Dendritic cell treated with granulocyte-macrophage colony-stimulating factor and Interleukin-4, amounts not matched to agents 40 ng/mL and 50 ng/mL, for 4 days (primary cell): ENCODE measurements around the gene FLT1.
A peak's percentile ranks its signal among the peaks of the same experiment; 100 is the strongest.

Experiments
- H3K27ac Mint-ChIP-seq: one replicate; pipeline ENCODE4 v1.8.0; 2022; ENCODE audit warnings: mild to moderate bottlenecking, mixed read lengths
- H3K27me3 Mint-ChIP-seq: one replicate; pipeline ENCODE4 v1.8.0; 2022; ENCODE audit warnings: mild to moderate bottlenecking, mixed read lengths
- H3K36me3 Mint-ChIP-seq: one replicate; pipeline ENCODE4 v1.8.0; 2022; ENCODE audit warnings: low read depth, mixed read lengths
- H3K4me1 Mint-ChIP-seq: one replicate; pipeline ENCODE4 v1.8.0; 2022; ENCODE audit warnings: low read depth, mixed read lengths
- H3K4me3 Mint-ChIP-seq: one replicate; pipeline ENCODE4 v1.8.0; 2022; ENCODE audit warnings: mild to moderate bottlenecking, moderate library complexity, mixed read lengths
- H3K9me3 Mint-ChIP-seq: one replicate; pipeline ENCODE4 v1.8.0; 2022; ENCODE audit warnings: mixed read lengths
- intact Hi-C: fragments of 100-400 bp; cut with micrococcal nuclease; formaldehyde crosslinking; loops from one replicate; pipeline ENCODE4 v1.15.0; 2022

The FLT1 gene

GRCh38 chr13:28470296-28470695, 24.6 kb downstream of the FLT1 start:
- no peaks in the 10 kb centered on the region for H3K36me3 Mint-ChIP-seq
- intact Hi-C loops, result no loop called here
- H3K27ac Mint-ChIP-seq, result no peak overlapping the region
- H3K27me3 Mint-ChIP-seq, result peaks cover 13% of the 10 kb centered on the region
- H3K9me3 Mint-ChIP-seq, result no peaks in the 10 kb centered on the region
- H3K4me3 Mint-ChIP-seq, result no peak overlapping the region
- H3K4me1 Mint-ChIP-seq, result peaks cover 47% of the 10 kb centered on the region

- peaks cover 14% of the 10 kb centered on the region for H3K27me3 Mint-ChIP-seq
- intact Hi-C loops, result loop anchor here (5.0 kb wide), 2 partner anchors 47 to 153 kb away; no protein-coding TSS in a partner anchor
- H3K36me3 Mint-ChIP-seq, result no peaks in the 10 kb centered on the region
- peak overlapping the region; percentile 63 for H3K27ac Mint-ChIP-seq
- H3K4me1 Mint-ChIP-seq, result peaks cover 51% of the 10 kb centered on the region
- no peaks in the 10 kb centered on the region for H3K9me3 Mint-ChIP-seq
- H3K4me3 Mint-ChIP-seq, result no peak overlapping the region
These were observed 25.6 kb downstream of the FLT1 start for GRCh38 chr13:28469316-28469715.

GRCh38 chr13:28468023-28468915, 26.7 kb downstream of the FLT1 start:
- Mint-ChIP-seq H3K4me3 (no peak overlapping the region), H3K4me1 (peaks cover 48% of the 10 kb centered on the region), H3K27ac (peak overlapping the region; percentile 63), H3K36me3 (no peaks in the 10 kb centered on the region), H3K27me3 (peaks cover 11% of the 10 kb centered on the region), H3K9me3 (no peaks in the 10 kb centered on the region)
- intact Hi-C loops, result loop anchor here (5.0 kb wide), 2 partner anchors 46 to 154 kb away; no protein-coding TSS in a partner anchor

- Mint-ChIP-seq H3K4me3 (no peak overlapping the region), H3K4me1 (peaks cover 46% of the 10 kb centered on the region)
- intact Hi-C loops, result loop anchor here (5.0 kb wide), 2 partner anchors 45 to 155 kb away; no protein-coding TSS in a partner anchor
These were observed 27.9 kb downstream of the FLT1 start for GRCh38 chr13:28467034-28467433.

GRCh38 chr13:28466151-28466550, 28.8 kb downstream of the FLT1 start:
- H3K27ac Mint-ChIP-seq, result no peak overlapping the region
- peaks cover 41% of the 10 kb centered on the region for H3K4me1 Mint-ChIP-seq
- no peaks in the 10 kb centered on the region for H3K9me3 Mint-ChIP-seq
- peaks cover 16% of the 10 kb centered on the region for H3K27me3 Mint-ChIP-seq
- H3K36me3 Mint-ChIP-seq, result no peaks in the 10 kb centered on the region
- intact Hi-C loops, result loop anchor here (5.0 kb wide), 2 partner anchors 44 to 156 kb away; no protein-coding TSS in a partner anchor
- no peak overlapping the region for H3K4me3 Mint-ChIP-seq

More at GRCh38 chr13:28467034-28467433, 27.9 kb downstream of the FLT1 start:
- H3K9me3 Mint-ChIP-seq, result no peaks in the 10 kb centered on the region
- no peak overlapping the region for H3K27ac Mint-ChIP-seq
- peaks cover 16% of the 10 kb centered on the region for H3K27me3 Mint-ChIP-seq
- no peaks in the 10 kb centered on the region for H3K36me3 Mint-ChIP-seq

GRCh38 chr13:28464861-28465460, 30.0 kb downstream of the FLT1 start:
- Mint-ChIP-seq H3K36me3 (no peaks in the 10 kb centered on the region), H3K4me3 (no peak overlapping the region), H3K9me3 (no peaks in the 10 kb centered on the region), H3K27me3 (peaks cover 19% of the 10 kb centered on the region), H3K27ac (no peak overlapping the region), H3K4me1 (peaks cover 37% of the 10 kb centered on the region)
- intact Hi-C loops, result loop anchor here (5.0 kb wide), 2 partner anchors 43 to 157 kb away; no protein-coding TSS in a partner anchor

GRCh38 chr13:28463481-28463880, 31.4 kb downstream of the FLT1 start:
- intact Hi-C loops, result no loop called here
- Mint-ChIP-seq H3K36me3 (peaks cover 6% of the 10 kb centered on the region), H3K27ac (no peak overlapping the region), H3K9me3 (no peaks in the 10 kb centered on the region), H3K27me3 (peaks cover 23% of the 10 kb centered on the region), H3K4me1 (peaks cover 30% of the 10 kb centered on the region), H3K4me3 (no peak overlapping the region)

- Mint-ChIP-seq H3K27ac (no peak overlapping the region), H3K4me1 (peaks cover 2% of the 10 kb centered on the region), H3K4me3 (no peak overlapping the region), H3K27me3 (peaks cover 39% of the 10 kb centered on the region), H3K9me3 (no peaks in the 10 kb centered on the region), H3K36me3 (peaks cover 6% of the 10 kb centered on the region)
- intact Hi-C loops, result no loop called here
These were observed 35.0 kb downstream of the FLT1 start for GRCh38 chr13:28459911-28460310.

- Mint-ChIP-seq H3K27me3 (peaks cover 41% of the 10 kb centered on the region), H3K36me3 (peaks cover 6% of the 10 kb centered on the region), H3K4me3 (no peak overlapping the region), H3K27ac (no peak overlapping the region), H3K4me1 (no peaks in the 10 kb centered on the region), H3K9me3 (no peaks in the 10 kb centered on the region)
- intact Hi-C loops, result no loop called here
These were observed 36.3 kb downstream of the FLT1 start for GRCh38 chr13:28458608-28459007.

GRCh38 chr13:28458051-28458450, 36.9 kb downstream of the FLT1 start:
- H3K4me3 Mint-ChIP-seq, result no peak overlapping the region
- H3K36me3 Mint-ChIP-seq, result peaks cover 6% of the 10 kb centered on the region
- H3K4me1 Mint-ChIP-seq, result no peaks in the 10 kb centered on the region
- intact Hi-C loops, result no loop called here
- no peaks in the 10 kb centered on the region for H3K9me3 Mint-ChIP-seq
- H3K27ac Mint-ChIP-seq, result no peak overlapping the region
- peaks cover 42% of the 10 kb centered on the region for H3K27me3 Mint-ChIP-seq

GRCh38 chr13:28457521-28457920, 37.4 kb downstream of the FLT1 start:
- H3K4me1 Mint-ChIP-seq, result no peaks in the 10 kb centered on the region
- no peak overlapping the region for H3K4me3 Mint-ChIP-seq
- intact Hi-C loops, result no loop called here
- H3K36me3 Mint-ChIP-seq, result peaks cover 6% of the 10 kb centered on the region
- H3K27me3 Mint-ChIP-seq, result peaks cover 40% of the 10 kb centered on the region
- H3K27ac Mint-ChIP-seq, result no peak overlapping the region
- no peaks in the 10 kb centered on the region for H3K9me3 Mint-ChIP-seq

- Mint-ChIP-seq H3K4me1 (no peaks in the 10 kb centered on the region), H3K4me3 (no peak overlapping the region), H3K27me3 (peaks cover 48% of the 10 kb centered on the region), H3K9me3 (no peaks in the 10 kb centered on the region), H3K36me3 (peaks cover 6% of the 10 kb centered on the region), H3K27ac (no peak overlapping the region)
- intact Hi-C loops, result no loop called here
These were observed 39.2 kb downstream of the FLT1 start for GRCh38 chr13:28455580-28456194.

GRCh38 chr13:28452755-28453154, 42.2 kb downstream of the FLT1 start:
- Mint-ChIP-seq H3K4me3 (no peak overlapping the region), H3K4me1 (peaks cover 9% of the 10 kb centered on the region), H3K9me3 (peaks cover 9% of the 10 kb centered on the region), H3K36me3 (no peaks in the 10 kb centered on the region), H3K27ac (no peak overlapping the region), H3K27me3 (peaks cover 38% of the 10 kb centered on the region)
- intact Hi-C loops, result no loop called here
